H9 (cell line): ENCODE measurements around the gene DSEL. TPM values are rescaled to one million over a fixed set of nuclear protein-coding genes. Genes with fewer than 3 reads are reported as not detected.
A peak's percentile ranks its signal among the peaks of the same experiment; 100 is the strongest.

Experiments used
- DNase-seq: peaks from one replicate; pipeline ENCODE4 v3.0.0-alpha.2; 2017
- H2AFZ ChIP-seq: one replicate; pipeline ENCODE4 v1.6.1; 2013; ENCODE audit warnings: mild to moderate bottlenecking, low read length, control low read depth, moderate library complexity
- H2AK5ac ChIP-seq: 2 replicates; pipeline ENCODE4 v1.6.1; 2013; ENCODE audit warnings: low read length, control low read depth, mixed read lengths; ENCODE audit not compliant: insufficient read length
- H2BK120ac ChIP-seq: one replicate; pipeline ENCODE4 v1.6.1; 2013; ENCODE audit warnings: low read depth, mild to moderate bottlenecking, low read length, control low read depth, inconsistent platforms; ENCODE audit not compliant: poor library complexity, severe bottlenecking
- H2BK12ac ChIP-seq: 2 replicates; pipeline ENCODE4 v1.6.1; 2013; ENCODE audit warnings: low read length, control low read depth, mixed read lengths, low read depth; ENCODE audit not compliant: insufficient read length
- H2BK15ac ChIP-seq: 2 replicates; pipeline ENCODE4 v1.6.1; 2013; ENCODE audit warnings: low read depth, low read length, control low read depth
- H2BK20ac ChIP-seq: one replicate; pipeline ENCODE4 v1.6.1; 2013; ENCODE audit warnings: low read depth, mild to moderate bottlenecking, low read length, control low read depth, inconsistent platforms; ENCODE audit not compliant: poor library complexity, severe bottlenecking
- H2BK5ac ChIP-seq: 2 replicates; pipeline ENCODE4 v1.6.1; 2013; ENCODE audit warnings: low read length, control low read depth, mixed read lengths; ENCODE audit not compliant: insufficient read length
- H3K14ac ChIP-seq: 2 replicates; pipeline ENCODE4 v1.6.1; 2013; ENCODE audit warnings: low read length, control low read depth; ENCODE audit not compliant: insufficient read depth
- H3K18ac ChIP-seq: 2 replicates; pipeline ENCODE4 v1.6.1; 2013; ENCODE audit warnings: low read depth, mild to moderate bottlenecking, mixed read lengths, low read length, control low read depth; ENCODE audit not compliant: insufficient read length
- H3K23ac ChIP-seq: 2 replicates; pipeline ENCODE4 v1.6.1; 2013; ENCODE audit warnings: low read length, control low read depth, mixed read lengths, low read depth; ENCODE audit not compliant: insufficient read length
- H3K23me2 ChIP-seq: 2 replicates; pipeline ENCODE4 v1.6.1; 2013; ENCODE audit warnings: low read depth, mild to moderate bottlenecking, mixed read lengths, low read length, control low read depth; ENCODE audit not compliant: insufficient read length, poor library complexity, severe bottlenecking
- H3K27ac ChIP-seq: 2 replicates; pipeline ENCODE4 v1.5.1; 2013; ENCODE audit warnings: low read length, control low read depth, mixed read lengths, low read depth; ENCODE audit not compliant: insufficient read length
- H3K27me3 ChIP-seq: 2 replicates; pipeline ENCODE4 v1.6.1; 2013; ENCODE audit warnings: low read length, control low read depth, inconsistent platforms; ENCODE audit not compliant: insufficient read depth
- H3K4ac ChIP-seq: 2 replicates; pipeline ENCODE4 v1.6.1; 2013; ENCODE audit warnings: low read depth, mild to moderate bottlenecking, control low read depth, inconsistent platforms, low read length, moderate library complexity
- H3K4me1 ChIP-seq: 2 replicates; pipeline ENCODE4 v1.6.1; 2013; ENCODE audit warnings: low read length, control low read depth, inconsistent platforms; ENCODE audit not compliant: insufficient read depth
- H3K4me2 ChIP-seq: 2 replicates; pipeline ENCODE4 v1.6.1; 2013; ENCODE audit warnings: low read length, control low read depth, mixed read lengths; ENCODE audit not compliant: insufficient read length, insufficient read depth
- H3K56ac ChIP-seq: 2 replicates; pipeline ENCODE4 v1.6.1; 2013; ENCODE audit warnings: low read depth, mild to moderate bottlenecking, mixed read lengths, low read length, control low read depth; ENCODE audit not compliant: insufficient read length
- H3K79me1 ChIP-seq: 2 replicates; pipeline ENCODE4 v1.6.1; 2013; ENCODE audit warnings: low read depth, mild to moderate bottlenecking, moderate library complexity, low read length, control low read depth, inconsistent platforms; ENCODE audit not compliant: insufficient read depth, poor library complexity, severe bottlenecking
- H3K79me2 ChIP-seq: 2 replicates; pipeline ENCODE4 v1.6.1; 2013; ENCODE audit warnings: low read length, control low read depth, inconsistent platforms; ENCODE audit not compliant: insufficient read depth
- H3K9ac ChIP-seq: 2 replicates; pipeline ENCODE4 v1.6.1; 2013; ENCODE audit warnings: low read length, control low read depth, mixed read lengths; ENCODE audit not compliant: insufficient read length; ENCODE audit errors: extremely low read depth
- H3K9me3 ChIP-seq: one replicate; pipeline ENCODE4 v1.6.1; 2013; ENCODE audit warnings: low read depth, low read length, inconsistent platforms; ENCODE audit not compliant: control insufficient read depth
- H3T11ph ChIP-seq: one replicate; pipeline ENCODE4 v1.6.1; 2013; ENCODE audit warnings: mild to moderate bottlenecking, low read length, control low read depth, inconsistent platforms
- H4K20me1 ChIP-seq: one replicate; pipeline ENCODE4 v1.6.1; 2013; ENCODE audit not compliant: control insufficient read depth, insufficient read length, insufficient read depth
- H4K5ac ChIP-seq: 2 replicates; pipeline ENCODE4 v1.6.1; 2013; ENCODE audit warnings: low read depth, mild to moderate bottlenecking, mixed read lengths, low read length, control low read depth; ENCODE audit not compliant: insufficient read length
- H4K8ac ChIP-seq: replicated peaks from 2 replicates; pipeline ENCODE4 v1.6.1; 2013; ENCODE audit warnings: low read length, control low read depth, mixed read lengths, low read depth; ENCODE audit not compliant: insufficient read length
- H4K91ac ChIP-seq: 2 replicates; pipeline ENCODE4 v1.6.1; 2013; ENCODE audit warnings: low read depth, mild to moderate bottlenecking, moderate library complexity, mixed read lengths, low read length, control low read depth; ENCODE audit not compliant: insufficient read length
- H3K27ac Mint-ChIP-seq, 3 experiments: 2 replicates in 2 of 3; 3 replicates in 1 of 3; pipeline ENCODE4 v1.8.0; 2020 to 2021; ENCODE audit warnings: mixed read lengths in 3 of 3, mild to moderate bottlenecking in 1 of 3, moderate library complexity in 1 of 3
- H3K27me3 Mint-ChIP-seq: 2 replicates; pipeline ENCODE4 v1.8.0; 2021; ENCODE audit warnings: low read depth, mild to moderate bottlenecking, moderate library complexity, mixed read lengths
- H3K36me3 Mint-ChIP-seq, 3 experiments: 2 replicates in 2 of 3; 3 replicates in 1 of 3; pipeline ENCODE4 v1.8.0; 2020 to 2021; ENCODE audit warnings: low read depth in 3 of 3, mixed read lengths in 3 of 3; ENCODE audit not compliant: insufficient read depth in 1 of 3
- H3K4me1 Mint-ChIP-seq, 2 experiments: 2 replicates each; pipeline ENCODE4 v1.8.0; 2020; ENCODE audit warnings: mixed read lengths in 2 of 2
- H3K4me3 Mint-ChIP-seq, 2 experiments: 2 replicates in 1 of 2; 3 replicates in 1 of 2; pipeline ENCODE4 v1.8.0; 2020 to 2021; ENCODE audit warnings: mild to moderate bottlenecking in 2 of 2, mixed read lengths in 2 of 2, moderate library complexity in 1 of 2
- H3K9me3 Mint-ChIP-seq, 2 experiments: 2 replicates in 1 of 2; 3 replicates in 1 of 2; pipeline ENCODE4 v1.8.0; 2020; ENCODE audit warnings: mild to moderate bottlenecking in 2 of 2, mixed read lengths in 2 of 2, moderate library complexity in 1 of 2
- CTCF ChIP-seq: fragments of 200-600 bp; sonication (generic); conservative IDR thresholded peaks from 3 replicates; pipeline ENCODE4 v1.8.0; 2021; ENCODE audit warnings: antibody characterized with exemption, mild to moderate bottlenecking
- WGBS: extraction: QIAGEN DNeasy Blood & Tissue Kit; methylation state at CpG from one replicate; pipeline ENCODE4 v1.1.7; 2013; ENCODE audit warnings: missing lambda C conversion rate, low lambda C conversion rate, mixed read lengths; ENCODE audit not compliant: insufficient read length; ENCODE audit errors: extremely low coverage; 5-methylcytosine and 5-hydroxymethylcytosine counted together
- total RNA-seq: library from RNA; stranded (reverse); gene quantifications from 2 replicates; pipeline ENCODE4 v1.2.1, GENCODE V29; 2021

Gene DSEL
- total RNA-seq, 1 experiment from 2014 or later = 6.0 TPM

DNA sequence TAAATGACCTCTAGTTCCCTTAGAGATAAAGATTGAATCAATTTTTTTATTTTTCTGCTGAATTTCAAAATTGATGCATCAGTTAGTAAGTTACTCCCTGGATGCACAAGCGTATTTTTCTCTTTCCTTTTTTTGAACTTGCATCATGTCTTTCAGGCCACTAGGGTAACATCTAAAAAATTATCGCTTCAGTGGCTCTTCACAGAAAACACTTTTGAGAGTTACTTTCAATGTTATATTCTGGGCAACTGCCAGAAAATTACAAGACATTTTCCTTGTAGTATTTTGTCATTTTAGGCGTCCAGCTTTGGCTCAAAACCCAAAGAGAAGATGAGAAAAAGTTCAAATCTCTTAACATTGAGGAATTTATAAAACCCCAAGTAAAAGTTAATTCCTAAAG, 59.8 kb downstream of the DSEL start:
- H3T11ph ChIP-seq = no peak overlapping the region
- H3K79me1 ChIP-seq = no peaks in the 10 kb centered on the region
- no peak overlapping the region for H3K18ac ChIP-seq
- no peaks in the 10 kb centered on the region for H3K79me2 ChIP-seq
- H2BK12ac ChIP-seq = no peak overlapping the region
- no peak overlapping the region for H4K91ac ChIP-seq
- H2BK5ac ChIP-seq = no peak overlapping the region
- H2BK15ac ChIP-seq = no peak overlapping the region
- no peak overlapping the region for H4K8ac ChIP-seq
- H3K14ac ChIP-seq = no peak overlapping the region
- Mint-ChIP-seq H3K27ac (no peak overlapping the region), H3K9me3 (no peaks in the 10 kb centered on the region; a peak in 1 of 5 replicates), H3K4me1 (peaks cover 9 to 17% of the 10 kb centered on the region in 2 experiments), H3K4me3 (no peak overlapping the region), H3K27me3 (no peaks in the 10 kb centered on the region), H3K36me3 (no peaks in the 10 kb centered on the region)
- H3K4me2 ChIP-seq = no peak overlapping the region
- no peak for DNase-seq
- peak; percentile 26; the same call in 1 of the 3 replicates for TF ChIP-seq CTCF
- peaks cover 3% of the 10 kb centered on the region; the same call in 1 of the 2 replicates for H3K4me1 ChIP-seq
- H3K27ac ChIP-seq = no peak overlapping the region
- no CpG with 5 or more reads among the region's 3 CpGs for WGBS
- H3K9me3 ChIP-seq = no peaks in the 10 kb centered on the region
- no peak overlapping the region for H3K4ac ChIP-seq
- H2BK120ac ChIP-seq = no peak overlapping the region
- H2AFZ ChIP-seq = no peak overlapping the region
- no peak overlapping the region for H3K23ac ChIP-seq
- H3K56ac ChIP-seq = no peak overlapping the region
- no peaks in the 10 kb centered on the region for H4K20me1 ChIP-seq
- H3K27me3 ChIP-seq = no peaks in the 10 kb centered on the region
- no peak overlapping the region for H4K5ac ChIP-seq
- H3K23me2 ChIP-seq = no peaks in the 10 kb centered on the region
- H2AK5ac ChIP-seq = no peak overlapping the region
- H2BK20ac ChIP-seq = no peak overlapping the region
- no peak overlapping the region for H3K9ac ChIP-seq
